K562 (cell line): Measurements from ENCODE around the gene LY6G6C. TPM values are rescaled to one million over a fixed set of nuclear protein-coding genes. Genes with fewer than 3 reads are reported as not detected.
A peak's percentile ranks its signal among the peaks of the same experiment; 100 is the strongest.

ENCODE experiments used
- FOXA1 ChIP-seq: fragments of 450-650 bp; IDR thresholded peaks from 2 replicates; pipeline ENCODE4 v1.6.1; 2016; ENCODE audit warnings: mild to moderate bottlenecking, borderline replicate concordance
- KLF6 ChIP-seq: fragments of 250-450 bp; sonication (Bioruptor Pico); IDR thresholded peaks from 2 replicates; pipeline ENCODE4 v1.4.0; 2020; ENCODE audit warnings: mild to moderate bottlenecking, moderate library complexity, borderline replicate concordance
- ZKSCAN1 ChIP-seq: fragments of 150-350 bp; IDR thresholded peaks from 2 replicates; pipeline ENCODE4 v1.6.1; 2016; ENCODE audit warnings: low read depth, low read length
- ZNF76 ChIP-seq: fragments of 250-450 bp; sonication (Bioruptor Pico); IDR thresholded peaks from 2 replicates; pipeline ENCODE4 v1.4.0; 2020; ENCODE audit warnings: mild to moderate bottlenecking, moderate library complexity, borderline replicate concordance
- ZNF785 ChIP-seq: fragments of 250-450 bp; sonication (Bioruptor Pico); IDR thresholded peaks from 2 replicates; pipeline ENCODE4 v1.4.0; 2020; ENCODE audit warnings: mild to moderate bottlenecking
- polyA plus RNA-seq, 8 experiments: library from polyadenylated mRNA; depleted of rRNA in 4 of 8; stranded (reverse) in 5 of 8; unstranded in 3 of 8; fragments of >200 nt; fragmentation: Nextera tagmentation in 2 of 8; fragmentation: Illumina TruSeq in 1 of 8; extraction: Ambion mirVana in 2 of 8; extraction: Trizol in 1 of 8; gene quantifications; 2 replicates each; pipeline versions ENCODE4 v1.2.1 to v1.2.3, GENCODE V29; 2011 to 2014; ENCODE audit warnings: inconsistent platforms in 1 of 8, missing spikeins in 1 of 8
- total RNA-seq, 7 experiments: library from RNA; depleted of rRNA in 6 of 7; stranded (reverse); fragments of >200 nt in 6 of 7; fragmentation: Illumina TruSeq in 2 of 7; extraction: Trizol in 2 of 7; gene quantifications; 2 replicates each; pipeline versions ENCODE4 v1.2.1 to v1.2.3, GENCODE V29; 2011 to 2021; ENCODE audit warnings: low replicate concordance in 1 of 7
- TF ChIP-seq, protein P1 (sequence below): fragments of 250-450 bp; sonication (Bioruptor Pico); IDR thresholded peaks from 2 replicates; pipeline ENCODE4 v1.8.0; 2022; ENCODE audit warnings: moderate library complexity, mild to moderate bottlenecking, inconsistent platforms
- TF ChIP-seq, protein P2 (sequence below): fragments of 450-650 bp; IDR thresholded peaks from 2 replicates; pipeline ENCODE4 v1.6.1; 2016; ENCODE audit warnings: low read depth
- TF ChIP-seq, protein P3 (sequence below): conservative IDR thresholded peaks from 2 replicates; pipeline ENCODE4 v1.6.1; 2011; ENCODE audit warnings: low read depth, mild to moderate bottlenecking, low read length; ENCODE audit not compliant: control insufficient read depth
- TF ChIP-seq, protein P4 (sequence below): fragments of 450-650 bp; IDR thresholded peaks from 2 replicates; pipeline ENCODE4 v1.7.0; 2016; ENCODE audit warnings: borderline replicate concordance

LY6G6C gene
- total and polyA plus RNA-seq, 9 of the 15 experiments (the other 6 are each of a cell fraction or from before 2014, with no cell fraction given) = 0.06 to 0.20 TPM; not detected in 7

DNA sequence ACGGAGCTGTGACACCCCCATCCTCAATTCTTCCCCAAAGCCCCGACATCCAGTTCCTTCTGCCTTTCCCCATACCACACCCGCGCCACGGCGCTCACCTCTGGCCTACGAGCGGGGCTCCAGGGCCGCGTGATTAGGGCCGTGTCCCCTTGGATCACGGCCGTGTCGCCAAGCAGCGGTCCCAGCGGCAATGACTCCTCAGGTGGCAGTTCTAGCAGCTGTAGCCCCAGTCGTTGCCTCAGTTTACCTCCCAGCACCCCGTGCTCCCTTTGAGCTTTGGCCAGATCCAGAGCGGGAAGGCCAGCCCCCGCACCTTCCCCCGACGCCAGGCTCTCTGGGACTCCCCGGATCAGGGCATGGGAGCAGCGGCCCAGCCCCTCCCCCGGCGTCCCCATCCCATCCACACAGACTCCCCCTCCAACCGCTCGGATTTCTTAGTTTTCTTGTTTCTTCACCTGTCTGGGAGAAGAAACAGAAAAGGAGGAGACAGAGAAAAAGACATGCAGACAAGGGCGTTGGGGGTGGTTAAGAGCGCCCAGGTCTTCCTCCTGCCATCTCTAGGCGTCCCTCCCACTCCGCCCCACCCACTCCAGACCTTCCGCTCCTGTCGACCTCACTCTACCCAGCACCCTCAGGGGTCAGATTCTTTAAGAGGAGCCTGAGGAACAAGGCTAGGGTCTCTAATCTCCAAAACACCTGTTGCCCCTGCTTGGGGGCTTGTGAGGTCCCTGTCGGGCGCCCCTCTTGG is 7.4 kb upstream of the LY6G6C start, which contains the start of gene DDAH2 (continued):
- TF ChIP-seq, protein P1, sequence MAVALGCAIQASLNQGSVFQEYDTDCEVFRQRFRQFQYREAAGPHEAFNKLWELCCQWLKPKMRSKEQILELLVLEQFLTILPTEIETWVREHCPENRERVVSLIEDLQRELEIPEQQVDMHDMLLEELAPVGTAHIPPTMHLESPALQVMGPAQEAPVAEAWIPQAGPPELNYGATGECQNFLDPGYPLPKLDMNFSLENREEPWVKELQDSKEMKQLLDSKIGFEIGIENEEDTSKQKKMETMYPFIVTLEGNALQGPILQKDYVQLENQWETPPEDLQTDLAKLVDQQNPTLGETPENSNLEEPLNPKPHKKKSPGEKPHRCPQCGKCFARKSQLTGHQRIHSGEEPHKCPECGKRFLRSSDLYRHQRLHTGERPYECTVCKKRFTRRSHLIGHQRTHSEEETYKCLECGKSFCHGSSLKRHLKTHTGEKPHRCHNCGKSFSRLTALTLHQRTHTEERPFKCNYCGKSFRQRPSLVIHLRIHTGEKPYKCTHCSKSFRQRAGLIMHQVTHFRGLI (CRISPR knock-in tag) = no peak
- TF ChIP-seq ZNF785 (CRISPR knock-in tag) (no peak), ZNF76 (CRISPR knock-in tag) (no peak), FOXA1 (no peak), KLF6 (CRISPR knock-in tag) (no peak), ZKSCAN1 (no peak)
- TF ChIP-seq, protein P2, sequence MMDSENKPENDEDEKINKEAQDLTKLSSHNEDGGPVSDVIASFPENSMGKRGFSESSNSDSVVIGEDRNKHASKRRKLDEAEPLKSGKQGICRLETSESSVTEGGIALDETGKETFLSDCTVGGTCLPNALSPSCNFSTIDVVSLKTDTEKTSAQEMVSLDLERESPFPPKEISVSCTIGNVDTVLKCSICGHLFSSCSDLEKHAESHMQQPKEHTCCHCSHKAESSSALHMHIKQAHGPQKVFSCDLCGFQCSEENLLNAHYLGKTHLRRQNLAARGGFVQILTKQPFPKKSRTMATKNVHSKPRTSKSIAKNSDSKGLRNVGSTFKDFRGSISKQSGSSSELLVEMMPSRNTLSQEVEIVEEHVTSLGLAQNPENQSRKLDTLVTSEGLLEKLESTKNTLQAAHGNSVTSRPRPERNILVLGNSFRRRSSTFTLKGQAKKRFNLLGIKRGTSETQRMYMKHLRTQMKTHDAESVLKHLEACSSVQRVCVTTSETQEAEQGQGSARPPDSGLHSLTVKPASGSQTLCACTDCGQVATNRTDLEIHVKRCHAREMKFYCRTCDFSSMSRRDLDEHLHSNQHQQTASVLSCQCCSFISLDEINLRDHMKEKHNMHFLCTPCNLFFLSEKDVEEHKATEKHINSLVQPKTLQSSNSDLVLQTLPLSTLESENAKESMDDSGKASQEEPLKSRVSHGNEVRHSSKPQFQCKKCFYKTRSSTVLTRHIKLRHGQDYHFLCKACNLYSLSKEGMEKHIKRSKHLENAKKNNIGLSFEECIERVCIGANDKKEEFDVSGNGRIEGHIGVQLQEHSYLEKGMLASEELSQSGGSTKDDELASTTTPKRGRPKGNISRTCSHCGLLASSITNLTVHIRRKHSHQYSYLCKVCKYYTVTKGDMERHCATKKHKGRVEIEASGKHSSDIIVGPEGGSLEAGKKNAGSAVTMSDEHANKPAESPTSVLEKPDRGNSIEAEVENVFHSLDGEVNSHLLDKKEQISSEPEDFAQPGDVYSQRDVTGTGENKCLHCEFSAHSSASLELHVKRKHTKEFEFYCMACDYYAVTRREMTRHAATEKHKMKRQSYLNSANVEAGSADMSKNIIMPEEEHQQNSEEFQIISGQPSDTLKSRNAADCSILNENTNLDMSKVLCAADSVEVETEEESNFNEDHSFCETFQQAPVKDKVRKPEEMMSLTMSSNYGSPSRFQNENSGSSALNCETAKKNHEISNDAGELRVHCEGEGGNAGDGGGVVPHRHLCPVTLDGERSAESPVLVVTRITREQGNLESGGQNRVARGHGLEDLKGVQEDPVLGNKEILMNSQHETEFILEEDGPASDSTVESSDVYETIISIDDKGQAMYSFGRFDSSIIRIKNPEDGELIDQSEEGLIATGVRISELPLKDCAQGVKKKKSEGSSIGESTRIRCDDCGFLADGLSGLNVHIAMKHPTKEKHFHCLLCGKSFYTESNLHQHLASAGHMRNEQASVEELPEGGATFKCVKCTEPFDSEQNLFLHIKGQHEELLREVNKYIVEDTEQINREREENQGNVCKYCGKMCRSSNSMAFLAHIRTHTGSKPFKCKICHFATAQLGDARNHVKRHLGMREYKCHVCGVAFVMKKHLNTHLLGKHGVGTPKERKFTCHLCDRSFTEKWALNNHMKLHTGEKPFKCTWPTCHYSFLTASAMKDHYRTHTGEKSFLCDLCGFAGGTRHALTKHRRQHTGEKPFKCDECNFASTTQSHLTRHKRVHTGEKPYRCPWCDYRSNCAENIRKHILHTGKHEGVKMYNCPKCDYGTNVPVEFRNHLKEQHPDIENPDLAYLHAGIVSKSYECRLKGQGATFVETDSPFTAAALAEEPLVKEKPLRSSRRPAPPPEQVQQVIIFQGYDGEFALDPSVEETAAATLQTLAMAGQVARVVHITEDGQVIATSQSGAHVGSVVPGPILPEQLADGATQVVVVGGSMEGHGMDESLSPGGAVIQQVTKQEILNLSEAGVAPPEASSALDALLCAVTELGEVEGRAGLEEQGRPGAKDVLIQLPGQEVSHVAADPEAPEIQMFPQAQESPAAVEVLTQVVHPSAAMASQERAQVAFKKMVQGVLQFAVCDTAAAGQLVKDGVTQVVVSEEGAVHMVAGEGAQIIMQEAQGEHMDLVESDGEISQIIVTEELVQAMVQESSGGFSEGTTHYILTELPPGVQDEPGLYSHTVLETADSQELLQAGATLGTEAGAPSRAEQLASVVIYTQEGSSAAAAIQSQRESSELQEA = no peak
- TF ChIP-seq, protein P3, sequence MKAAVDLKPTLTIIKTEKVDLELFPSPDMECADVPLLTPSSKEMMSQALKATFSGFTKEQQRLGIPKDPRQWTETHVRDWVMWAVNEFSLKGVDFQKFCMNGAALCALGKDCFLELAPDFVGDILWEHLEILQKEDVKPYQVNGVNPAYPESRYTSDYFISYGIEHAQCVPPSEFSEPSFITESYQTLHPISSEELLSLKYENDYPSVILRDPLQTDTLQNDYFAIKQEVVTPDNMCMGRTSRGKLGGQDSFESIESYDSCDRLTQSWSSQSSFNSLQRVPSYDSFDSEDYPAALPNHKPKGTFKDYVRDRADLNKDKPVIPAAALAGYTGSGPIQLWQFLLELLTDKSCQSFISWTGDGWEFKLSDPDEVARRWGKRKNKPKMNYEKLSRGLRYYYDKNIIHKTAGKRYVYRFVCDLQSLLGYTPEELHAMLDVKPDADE = 0 out of 2 replicates have a peak, but pooled peaks have one; percentile 12
- TF ChIP-seq, protein P4, sequence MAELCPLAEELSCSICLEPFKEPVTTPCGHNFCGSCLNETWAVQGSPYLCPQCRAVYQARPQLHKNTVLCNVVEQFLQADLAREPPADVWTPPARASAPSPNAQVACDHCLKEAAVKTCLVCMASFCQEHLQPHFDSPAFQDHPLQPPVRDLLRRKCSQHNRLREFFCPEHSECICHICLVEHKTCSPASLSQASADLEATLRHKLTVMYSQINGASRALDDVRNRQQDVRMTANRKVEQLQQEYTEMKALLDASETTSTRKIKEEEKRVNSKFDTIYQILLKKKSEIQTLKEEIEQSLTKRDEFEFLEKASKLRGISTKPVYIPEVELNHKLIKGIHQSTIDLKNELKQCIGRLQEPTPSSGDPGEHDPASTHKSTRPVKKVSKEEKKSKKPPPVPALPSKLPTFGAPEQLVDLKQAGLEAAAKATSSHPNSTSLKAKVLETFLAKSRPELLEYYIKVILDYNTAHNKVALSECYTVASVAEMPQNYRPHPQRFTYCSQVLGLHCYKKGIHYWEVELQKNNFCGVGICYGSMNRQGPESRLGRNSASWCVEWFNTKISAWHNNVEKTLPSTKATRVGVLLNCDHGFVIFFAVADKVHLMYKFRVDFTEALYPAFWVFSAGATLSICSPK = no peak
